ENCODE data around the gene SERPINB6. TPM values are rescaled to one million over a fixed set of nuclear protein-coding genes. Genes with fewer than 3 reads are reported as not detected.
A peak's percentile ranks its signal among the peaks of the same experiment; 100 is the strongest.

Gene SERPINB6
- total and polyA plus RNA-seq, 9 of the 15 experiments (the other 6 are each of a cell fraction or from before 2014, with no cell fraction given), result 86.6 to 211 (median 143) TPM

GRCh38 chr6:2962636-2963035 is 8.7 kb downstream of the SERPINB6 start (continued):
- TF ChIP-seq ARID3A (IDR thresholded peaks at IDR 0.05; ENCODE audit: borderline replicate concordance, low read depth, low read length) (no peak), ZNF311 (CRISPR knock-in tag; IDR thresholded peaks at IDR 0.05) (no peak), ZEB2 (IDR thresholded peaks at IDR 0.05) (peak; percentile 78), DACH1 (IDR thresholded peaks at IDR 0.05; ENCODE audit: partially characterized antibody) (peak; percentile 27), L3MBTL2 (IDR thresholded peaks at IDR 0.05) (no peak), PHB2 (IDR thresholded peaks at IDR 0.05; ENCODE audit: low read depth) (no peak), MBD2 (IDR thresholded peaks at IDR 0.05; ENCODE audit: borderline replicate concordance, low read depth) (no peak), RHOXF2B (CRISPR knock-in tag; conservative IDR thresholded peaks at IDR 0.05) (no peak), RBM14 (IDR thresholded peaks at IDR 0.05; ENCODE audit: borderline replicate concordance, insufficient read depth, low read depth, low read length) (no peak)
- TF ChIP-seq, protein P1, sequence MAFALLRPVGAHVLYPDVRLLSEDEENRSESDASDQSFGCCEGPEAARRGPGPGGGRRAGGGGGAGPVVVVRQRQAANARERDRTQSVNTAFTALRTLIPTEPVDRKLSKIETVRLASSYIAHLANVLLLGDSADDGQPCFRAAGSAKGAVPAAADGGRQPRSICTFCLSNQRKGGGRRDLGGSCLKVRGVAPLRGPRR (CRISPR knock-in tag; IDR thresholded peaks at IDR 0.05), result no peak

DNA sequence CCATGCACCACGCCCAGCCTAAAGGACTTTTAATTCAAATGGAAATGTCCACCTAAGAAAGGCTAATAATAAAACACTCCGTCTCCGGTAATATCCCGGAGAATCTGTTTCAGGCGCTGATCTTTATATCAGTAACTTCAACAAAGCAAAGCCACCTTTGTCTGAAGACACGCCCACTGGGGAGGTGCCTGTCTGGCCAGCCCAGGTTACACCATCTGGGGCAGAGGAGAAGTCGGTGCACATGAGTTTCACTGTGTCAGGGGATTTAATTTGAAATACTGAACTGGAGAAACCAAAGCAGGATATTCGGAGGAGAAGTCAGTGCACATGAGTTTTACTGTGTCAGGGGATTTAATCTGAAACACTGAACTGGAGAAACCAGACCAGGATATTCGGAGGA is 9.4 kb downstream of the SERPINB6 start:
- ChIA-PET POLR2A (interaction anchor here (1.1 to 2.0 kb wide), 6 partner anchors 9 to 40 kb away, joined by 3 to 10 read pairs (median 5); partner anchors contain the start of genes NQO2 and SERPINB6), CTCF (ENCODE audit: low intra/inter-chr PET ratio) (interaction anchor here (1.1 kb wide), 1 partner anchor 10 kb away, joined by 3 read pairs; no protein-coding TSS in a partner anchor)
- no peaks in the 10 kb centered on the region for H3K9me3 ChIP-seq (replicated peaks; ENCODE audit: control insufficient read depth, insufficient read depth, low read depth, low read length)
- peaks cover 43 to 51% of the 10 kb centered on the region in 2 experiments for H3K4me1 ChIP-seq (replicated peaks in 1 of 2; ENCODE audit: control insufficient read depth in 2 of 2, insufficient read depth in 2 of 2, low read length in 2 of 2)
- H3K27me3 ChIP-seq (ENCODE audit: control insufficient read depth in 2 of 2, insufficient read depth in 2 of 2, low read length in 2 of 2), result no peaks in the 10 kb centered on the region
- FAIRE-seq, result no peak
- in situ Hi-C loops (cut with MboI) (no loop called here), intact Hi-C loops (cut with micrococcal nuclease) (no loop called here)
- peak overlapping the region in 1 of 2 experiments; percentile 6; a peak in 1 of 4 replicates for H3K9ac ChIP-seq (ENCODE audit: insufficient read depth in 1 of 2, low read depth in 2 of 2, low read length in 2 of 2)
- H3K79me2 ChIP-seq (ENCODE audit: control insufficient read depth, insufficient read depth, low read length), result peaks cover 81% of the 10 kb centered on the region
- peak overlapping the region; percentile 33 for H3K4me2 ChIP-seq (ENCODE audit: insufficient read depth, low read length)
- 30% methylated on average over 9 of the region's 9 CpGs for WGBS (ENCODE audit: insufficient coverage, low coverage, missing lambda C conversion rate)
- no peak overlapping the region for H3K27ac ChIP-seq (ENCODE audit: extremely low read depth, low read depth, low read length)
- peak; percentile 66 for ATAC-seq
- no peak overlapping the region for H3K4me3 ChIP-seq
- no peak for TF ChIP-seq TEAD2 (tag; IDR thresholded peaks at IDR 0.05)
- no peak for TF ChIP-seq SREBF2 (CRISPR knock-in tag; IDR thresholded peaks at IDR 0.05)
- 0 out of 2 replicates have a peak, but pooled peaks have one; percentile 3 for TF ChIP-seq JUN (IDR thresholded peaks at IDR 0.05; ENCODE audit: borderline replicate concordance, low read depth, low read length)
- TF ChIP-seq JUN (CRISPR knock-in tag; IDR thresholded peaks at IDR 0.05; ENCODE audit: borderline replicate concordance), result no peak
- TF ChIP-seq KAT7 (CRISPR knock-in tag; IDR thresholded peaks at IDR 0.05; ENCODE audit: borderline replicate concordance), result 0 out of 2 replicates have a peak, but pooled peaks have one; percentile 28
- no peak for TF ChIP-seq ZNF347 (CRISPR knock-in tag; IDR thresholded peaks at IDR 0.05; ENCODE audit: low read depth)
- DNase-seq (ENCODE audit: extremely low read depth in 1 of 4, low spot score in 3 of 4), result peak; percentile 47 to 68 (median 50)
- H3K36me3 ChIP-seq (ENCODE audit: control insufficient read depth, insufficient read depth, low read length), result peaks cover 33% of the 10 kb centered on the region
- H4K20me1 ChIP-seq (replicated peaks; ENCODE audit: control insufficient read depth, insufficient read depth, low read length), result no peaks in the 10 kb centered on the region
- H3K9me1 ChIP-seq (ENCODE audit: control insufficient read depth, insufficient read depth, low read length), result no peaks in the 10 kb centered on the region
- H2AFZ ChIP-seq (ENCODE audit: low read depth, low read length), result no peak overlapping the region
- BruUV-seq (replicated peaks), result no TSS peak

All from K562 (cell line).